K562 (cell line): ENCODE results near the gene SORCS2. TPM values are rescaled to one million over a fixed set of nuclear protein-coding genes. Genes with fewer than 3 reads are reported as not detected.

ENCODE experiments used
- ATAC-seq: fragments of 200-7000 bp; cut with Tn5 transposase; 3 replicates; pipeline ENCODE4 v1.9.1; 2020; ENCODE audit warnings: moderate library complexity
- BruUV-seq: library from RNA; stranded (reverse); fragments of 400-500 nt; replicated peaks from 2 replicates; lab custom pipeline; 2021; lab: Mats Ljungman, UMichigan
- CTCF ChIA-PET: fragments of 300-600 bp; formaldehyde crosslinking; extraction: SDS; loops from one replicate; lab custom pipeline; 2021; ENCODE audit warnings: low intra/inter-chr PET ratio; lab: Yijun Ruan, JAX
- POLR2A ChIA-PET: fragments of 300-600, 350-650 bp; sonication (Branson Sonifier 250); formaldehyde crosslinking; extraction: SDS; loops from one replicate; lab custom pipeline; 2021; ENCODE audit warnings: antibody characterized with exemption, inconsistent platforms; lab: Yijun Ruan, JAX
- DNase-seq, 4 experiments: peaks; one replicate each; pipeline versions ENCODE4 v3.0.0 to v3.0.0-alpha.2; 2011 to 2018; ENCODE audit warnings: low spot score in 3 of 4, mixed read lengths in 3 of 4; ENCODE audit errors: extremely low read depth in 1 of 4
- FAIRE-seq: peaks from 2 replicates; lab custom pipeline; 2011; peaks lifted over from hg19 to GRCh38; lab: Jason Lieb, UNC
- H2AFZ ChIP-seq: 2 replicates; pipeline ENCODE4 v1.6.0; 2011; ENCODE audit warnings: low read depth, low read length, control low read depth, inconsistent platforms
- H3K27ac ChIP-seq: fragments of 200-600 bp; 3 replicates; pipeline ENCODE4 v1.8.0; 2011; ENCODE audit warnings: low read depth, mild to moderate bottlenecking, control low read depth, inconsistent platforms, low read length, moderate library complexity, mixed read lengths; ENCODE audit errors: extremely low read depth
- H3K27me3 ChIP-seq, 2 experiments: fragments of 300-600 bp in 1 of 2; 2 replicates in 1 of 2; 3 replicates in 1 of 2; pipeline versions ENCODE4 v1.6.0 to v1.8.0; 2011; ENCODE audit warnings: inconsistent platforms in 2 of 2, low read length in 2 of 2, mild to moderate bottlenecking in 1 of 2, mixed read lengths in 1 of 2, moderate library complexity in 1 of 2; ENCODE audit not compliant: control insufficient read depth in 2 of 2, insufficient read depth in 2 of 2
- H3K36me3 ChIP-seq: fragments of 300-600 bp; 3 replicates; pipeline ENCODE4 v1.8.0; 2011; ENCODE audit warnings: mild to moderate bottlenecking, low read length, inconsistent platforms; ENCODE audit not compliant: control insufficient read depth, insufficient read depth
- H3K4me1 ChIP-seq, 2 experiments: fragments of 200-600 bp in 1 of 2; replicated peaks in 1 of 2; 2 replicates in 1 of 2; 3 replicates in 1 of 2; pipeline versions ENCODE4 v1.5.1 to v1.8.0; 2011; ENCODE audit warnings: inconsistent platforms in 2 of 2, low read length in 2 of 2, mild to moderate bottlenecking in 1 of 2, mixed read lengths in 1 of 2, moderate library complexity in 1 of 2; ENCODE audit not compliant: control insufficient read depth in 2 of 2, insufficient read depth in 2 of 2
- H3K4me2 ChIP-seq: 2 replicates; pipeline ENCODE4 v1.6.1; 2011; ENCODE audit warnings: low read length, control low read depth, inconsistent platforms, mixed read lengths; ENCODE audit not compliant: insufficient read depth
- H3K4me3 ChIP-seq: fragments of 200-600 bp; sonication (generic), shearing (Covaris generic); 2 replicates; pipeline ENCODE4 v1.5.1; 2016; ENCODE audit warnings: control low read depth, inconsistent platforms
- H3K79me2 ChIP-seq: fragments of 200-600 bp; 3 replicates; pipeline ENCODE4 v1.8.0; 2011; ENCODE audit warnings: low read length, inconsistent platforms; ENCODE audit not compliant: control insufficient read depth, insufficient read depth
- H3K9ac ChIP-seq, 2 experiments: 2 replicates each; pipeline versions ENCODE4 v1.6.0 to v1.6.1; 2011; ENCODE audit warnings: low read depth in 2 of 2, low read length in 2 of 2, control low read depth in 1 of 2, inconsistent platforms in 1 of 2, mild to moderate bottlenecking in 1 of 2, mixed read lengths in 1 of 2; ENCODE audit not compliant: insufficient read depth in 1 of 2
- H3K9me1 ChIP-seq: one replicate; pipeline ENCODE4 v1.6.0; 2011; ENCODE audit warnings: inconsistent platforms, mild to moderate bottlenecking, low read length, moderate library complexity; ENCODE audit not compliant: control insufficient read depth, insufficient read depth
- H3K9me3 ChIP-seq: replicated peaks from 2 replicates; pipeline ENCODE4 v1.5.1; 2011; ENCODE audit warnings: low read depth, low read length, inconsistent platforms; ENCODE audit not compliant: control insufficient read depth, insufficient read depth
- H4K20me1 ChIP-seq: replicated peaks from 2 replicates; pipeline ENCODE4 v1.6.1; 2011; ENCODE audit warnings: low read length, inconsistent platforms, mixed read lengths; ENCODE audit not compliant: control insufficient read depth, insufficient read depth
- ID3 ChIP-seq, 2 experiments: fragments of 250-450 bp in 1 of 2; fragments of 450-650 bp in 1 of 2; sonication (Bioruptor Pico) in 1 of 2; IDR thresholded peaks; 2 replicates each; pipeline versions ENCODE4 v1.6.1 to v1.8.0; 2016 to 2021; ENCODE audit warnings: mild to moderate bottlenecking in 2 of 2, moderate library complexity in 2 of 2, missing compliant biosample characterization in 1 of 2, missing genetic modification characterization in 1 of 2
- NFXL1 ChIP-seq: fragments of 450-650 bp; formaldehyde crosslinking; IDR thresholded peaks from 2 replicates; pipeline ENCODE4 v1.4.0; 2021; ENCODE audit warnings: mild to moderate bottlenecking
- SP2 ChIP-seq: IDR thresholded peaks from 2 replicates; pipeline ENCODE4 v1.6.1; 2011; ENCODE audit warnings: mild to moderate bottlenecking, low read depth, low read length, moderate library complexity; ENCODE audit not compliant: poor library complexity, severe bottlenecking; ENCODE audit errors: extremely low read depth
- TGIF2 ChIP-seq: sonication (generic); formaldehyde crosslinking; IDR thresholded peaks from 2 replicates; pipeline ENCODE4 v1.8.1; 2022; ENCODE audit warnings: mild to moderate bottlenecking, missing genetic modification reagents, moderate library complexity
- ZNF57 ChIP-seq: fragments of 450-650 bp; formaldehyde crosslinking; IDR thresholded peaks from 2 replicates; pipeline ENCODE4 v1.4.0; 2020; ENCODE audit warnings: mild to moderate bottlenecking, moderate library complexity
- WGBS: fragments of 100-300 bp; shearing (Covaris generic); methylation state at CpG from one replicate; pipeline ENCODE4 v1.1.6; 2016; ENCODE audit warnings: low coverage, mixed read lengths; ENCODE audit not compliant: insufficient coverage; ENCODE audit errors: missing lambda C conversion rate; 5-methylcytosine and 5-hydroxymethylcytosine counted together
- in situ Hi-C: fragments of 300-500 bp; cut with MboI; formaldehyde crosslinking; loops from 4 replicates; pipeline ENCODE4 v1.15.0; 2018; ENCODE audit warnings: inconsistent platforms, mixed read lengths
- intact Hi-C: fragments of 100-400 bp; cut with micrococcal nuclease; formaldehyde crosslinking; loops from 2 replicates; pipeline ENCODE4 v1.14.2; 2022
- polyA plus RNA-seq, 8 experiments: library from polyadenylated mRNA; depleted of rRNA in 4 of 8; stranded (reverse) in 5 of 8; unstranded in 3 of 8; fragments of >200 nt; fragmentation: Nextera tagmentation in 2 of 8; fragmentation: Illumina TruSeq in 1 of 8; extraction: Ambion mirVana in 2 of 8; extraction: Trizol in 1 of 8; gene quantifications; 2 replicates each; pipeline versions ENCODE4 v1.2.1 to v1.2.3, GENCODE V29; 2011 to 2014; ENCODE audit warnings: inconsistent platforms in 1 of 8, missing spikeins in 1 of 8
- total RNA-seq, 7 experiments: library from RNA; depleted of rRNA in 6 of 7; stranded (reverse); fragments of >200 nt in 6 of 7; fragmentation: Illumina TruSeq in 2 of 7; extraction: Trizol in 2 of 7; gene quantifications; 2 replicates each; pipeline versions ENCODE4 v1.2.1 to v1.2.3, GENCODE V29; 2011 to 2021; ENCODE audit warnings: low replicate concordance in 1 of 7

SORCS2 gene
- total and polyA plus RNA-seq, 9 of the 15 experiments (the other 6 are each of a cell fraction or from before 2014, with no cell fraction given), result not detected

GRCh38 chr4:7243609-7244330, 51.4 kb downstream of the SORCS2 start:
- no peak overlapping the region for H3K4me3 ChIP-seq
- H3K4me1 ChIP-seq, result no peaks in the 10 kb centered on the region
- peaks cover 0 to 71% of the 10 kb centered on the region in 2 experiments; a peak in 3 of 5 replicates for H3K27me3 ChIP-seq
- FAIRE-seq (no peak), ATAC-seq (no peak), DNase-seq (no peak)
- H4K20me1 ChIP-seq, result peaks cover 12% of the 10 kb centered on the region; the same call in 1 of the 2 replicates
- H3K79me2 ChIP-seq, result no peaks in the 10 kb centered on the region
- H3K27ac ChIP-seq, result no peak overlapping the region
- in situ Hi-C loops (no loop called here), intact Hi-C loops (no loop called here)
- no TSS peak for BruUV-seq
- ChIA-PET CTCF (no interaction called here), POLR2A (interaction anchor here (0.6 kb wide), 1 partner anchor 108 kb away, joined by 3 read pairs; no protein-coding TSS in a partner anchor)
- no peaks in the 10 kb centered on the region for H3K9me1 ChIP-seq
- H3K9me3 ChIP-seq, result peaks cover under 1% of the 10 kb centered on the region; the same call in 1 of the 2 replicates
- TF ChIP-seq TGIF2 (CRISPR knock-in tag), result no peak
- no peak for TF ChIP-seq ID3 (CRISPR knock-in tag; IDR thresholded peaks at IDR 0.05)
- no peak for TF ChIP-seq ID3 (tag; IDR thresholded peaks at IDR 0.05)
- TF ChIP-seq NFXL1 (CRISPR knock-in tag), result no peak
- TF ChIP-seq ZNF57 (CRISPR knock-in tag), result no peak
- TF ChIP-seq SP2, result no peak
- H3K4me2 ChIP-seq, result no peak overlapping the region
- no peak overlapping the region for H3K9ac ChIP-seq
- no peaks in the 10 kb centered on the region for H3K36me3 ChIP-seq
- no peak overlapping the region for H2AFZ ChIP-seq
- 0% methylated on average over 21 of the region's 21 CpGs for WGBS
